Smooth muscle cell (in vitro differentiated cells): ENCODE data around the gene ATXN7L1. TPM values are rescaled to one million over a fixed set of nuclear protein-coding genes. Genes with fewer than 3 reads are reported as not detected.

Source experiments
- DNase-seq: peaks from one replicate; lab custom pipeline; 2025; ENCODE audit not compliant: unreplicated experiment; lab: John Stamatoyannopoulos, UW
- H2AFZ ChIP-seq: fragments of 200-600 bp; sonication (generic); 2 replicates; pipeline ENCODE4 v1.6.0; 2016; ENCODE audit warnings: antibody characterized with exemption, low read depth, mild to moderate bottlenecking
- H3F3A ChIP-seq: fragments of 200-600 bp; sonication (generic); 2 replicates; pipeline ENCODE4 v1.6.0; 2017; ENCODE audit warnings: antibody characterized with exemption, low read depth
- H3K27ac ChIP-seq: fragments of 200-600 bp; sonication (generic); 2 replicates; pipeline ENCODE4 v1.5.1; 2016; ENCODE audit warnings: low read depth, mild to moderate bottlenecking
- H3K27me3 ChIP-seq: fragments of 200-600 bp; sonication (generic); 2 replicates; pipeline ENCODE4 v1.6.1; 2016; ENCODE audit warnings: low read depth, mild to moderate bottlenecking
- H3K36me3 ChIP-seq: fragments of 200-600 bp; sonication (generic); 2 replicates; pipeline ENCODE4 v1.5.1; 2016; ENCODE audit warnings: low read depth
- H3K4me1 ChIP-seq: fragments of 200-600 bp; sonication (generic); 2 replicates; pipeline ENCODE4 v1.5.1; 2016; ENCODE audit warnings: low read depth
- H3K4me2 ChIP-seq: fragments of 200-600 bp; sonication (generic); 2 replicates; pipeline ENCODE4 v1.6.0; 2016; ENCODE audit warnings: mild to moderate bottlenecking
- H3K4me3 ChIP-seq: fragments of 200-600 bp; sonication (generic); 2 replicates; pipeline ENCODE4 v1.5.1; 2016; ENCODE audit warnings: mild to moderate bottlenecking
- H3K79me2 ChIP-seq: fragments of 200-600 bp; sonication (generic); 2 replicates; pipeline ENCODE4 v1.6.0; 2016; ENCODE audit warnings: low read depth, mild to moderate bottlenecking
- H3K9ac ChIP-seq: fragments of 200-600 bp; sonication (generic); 2 replicates; pipeline ENCODE4 v1.6.0; 2016; ENCODE audit warnings: low read depth
- H3K9me3 ChIP-seq: fragments of 200-600 bp; sonication (generic); replicated peaks from 2 replicates; pipeline ENCODE4 v1.5.1; 2016; ENCODE audit warnings: low read depth
- H4K20me1 ChIP-seq: fragments of 200-600 bp; sonication (generic); 2 replicates; pipeline ENCODE4 v1.6.0; 2016; ENCODE audit warnings: low read depth
- WGBS: methylation state at CpG from one replicate; pipeline ENCODE4 v1.1.7; 2016; ENCODE audit warnings: low lambda C conversion rate; 5-methylcytosine and 5-hydroxymethylcytosine counted together
- polyA plus RNA-seq: library from polyadenylated mRNA; unstranded; fragments of >200 nt; fragmentation: Nextera tagmentation; extraction: Ambion mirVana; gene quantifications from 2 replicates; pipeline ENCODE4 v1.2.1, GENCODE V29; 2016
- total RNA-seq: library from RNA; depleted of rRNA; stranded (reverse); fragments of >200 nt; gene quantifications from 2 replicates; pipeline ENCODE4 v1.2.3, GENCODE V29; 2014
- TF ChIP-seq, protein P1 (sequence below): fragments of 200-600 bp; sonication (generic); IDR thresholded peaks from 2 replicates; pipeline ENCODE4 v1.5.1; 2017; ENCODE audit warnings: borderline replicate concordance, mild to moderate bottlenecking, antibody characterized with exemption; ENCODE audit not compliant: insufficient read depth, poor library complexity, severe bottlenecking

The ATXN7L1 gene
- total and polyA plus RNA-seq, 2 experiments from 2014 or later: 3.3 to 4.4 TPM

- H3K9ac ChIP-seq: no peak overlapping the region
- peak overlapping the region; percentile 99 for H2AFZ ChIP-seq
- TF ChIP-seq, protein P1, sequence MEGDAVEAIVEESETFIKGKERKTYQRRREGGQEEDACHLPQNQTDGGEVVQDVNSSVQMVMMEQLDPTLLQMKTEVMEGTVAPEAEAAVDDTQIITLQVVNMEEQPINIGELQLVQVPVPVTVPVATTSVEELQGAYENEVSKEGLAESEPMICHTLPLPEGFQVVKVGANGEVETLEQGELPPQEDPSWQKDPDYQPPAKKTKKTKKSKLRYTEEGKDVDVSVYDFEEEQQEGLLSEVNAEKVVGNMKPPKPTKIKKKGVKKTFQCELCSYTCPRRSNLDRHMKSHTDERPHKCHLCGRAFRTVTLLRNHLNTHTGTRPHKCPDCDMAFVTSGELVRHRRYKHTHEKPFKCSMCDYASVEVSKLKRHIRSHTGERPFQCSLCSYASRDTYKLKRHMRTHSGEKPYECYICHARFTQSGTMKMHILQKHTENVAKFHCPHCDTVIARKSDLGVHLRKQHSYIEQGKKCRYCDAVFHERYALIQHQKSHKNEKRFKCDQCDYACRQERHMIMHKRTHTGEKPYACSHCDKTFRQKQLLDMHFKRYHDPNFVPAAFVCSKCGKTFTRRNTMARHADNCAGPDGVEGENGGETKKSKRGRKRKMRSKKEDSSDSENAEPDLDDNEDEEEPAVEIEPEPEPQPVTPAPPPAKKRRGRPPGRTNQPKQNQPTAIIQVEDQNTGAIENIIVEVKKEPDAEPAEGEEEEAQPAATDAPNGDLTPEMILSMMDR: no peak
- no peak overlapping the region for H3K27ac ChIP-seq
- H3K4me1 ChIP-seq: peaks cover 8% of the 10 kb centered on the region
- 40% methylated on average over 10 of the region's 10 CpGs for WGBS
- no peaks in the 10 kb centered on the region for H3K36me3 ChIP-seq
- H3F3A ChIP-seq: no peaks in the 10 kb centered on the region
- no peaks in the 10 kb centered on the region for H4K20me1 ChIP-seq
- H3K4me2 ChIP-seq: peak overlapping the region; percentile 100
- peak overlapping the region; percentile 91 for H3K4me3 ChIP-seq
- no peaks in the 10 kb centered on the region for H3K27me3 ChIP-seq
- DNase-seq: no peak
- H3K9me3 ChIP-seq: no peaks in the 10 kb centered on the region
- H3K79me2 ChIP-seq: peaks cover 15% of the 10 kb centered on the region
Measured at GRCh38 chr7:105877736-105878135, 1.3 kb upstream of the ATXN7L1 start.

- H3K4me1 ChIP-seq: peaks cover 8% of the 10 kb centered on the region
- 2% methylated on average over 39 of the region's 42 CpGs for WGBS
- H3K4me2 ChIP-seq: peak overlapping the region; percentile 100
- DNase-seq: peak; percentile 39
- H3F3A ChIP-seq: no peaks in the 10 kb centered on the region
- no peaks in the 10 kb centered on the region for H3K9me3 ChIP-seq
- no peak overlapping the region for H3K9ac ChIP-seq
- no peak overlapping the region for H3K27ac ChIP-seq
- H3K36me3 ChIP-seq: no peaks in the 10 kb centered on the region
- H3K79me2 ChIP-seq: peaks cover 15% of the 10 kb centered on the region
- TF ChIP-seq, protein P1: no peak
- no peaks in the 10 kb centered on the region for H3K27me3 ChIP-seq
- peak overlapping the region; percentile 99 for H2AFZ ChIP-seq
- H3K4me3 ChIP-seq: peak overlapping the region; percentile 91
- H4K20me1 ChIP-seq: no peaks in the 10 kb centered on the region
Measured at GRCh38 chr7:105876964-105877601, 684 bp upstream of the ATXN7L1 start.

DNA sequence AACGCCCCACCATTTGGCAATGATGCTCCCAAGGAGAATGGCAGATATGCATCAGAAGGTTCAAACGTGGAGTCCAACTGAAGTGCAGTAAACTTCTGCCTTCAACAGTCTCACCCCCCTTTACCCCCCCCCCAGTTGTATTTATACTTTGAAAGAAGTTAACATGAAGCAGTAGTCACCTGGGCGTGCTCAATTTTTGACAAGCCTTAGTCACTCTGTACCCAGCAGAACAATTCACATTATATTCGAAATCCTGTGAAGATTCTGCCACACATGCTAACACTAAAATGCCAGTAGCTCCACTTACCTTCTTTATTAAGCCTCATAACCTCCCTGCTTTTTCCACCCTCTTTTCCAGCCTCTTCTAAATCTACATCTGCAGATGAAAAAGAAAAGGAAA lies 894 bp downstream of the ATXN7L1 start:
- TF ChIP-seq, protein P1: no peak
- Histone ChIP-seq H3K27me3 (no peaks in the 10 kb centered on the region), H3F3A (no peaks in the 10 kb centered on the region), H4K20me1 (no peaks in the 10 kb centered on the region), H3K36me3 (no peaks in the 10 kb centered on the region), H3K9me3 (no peaks in the 10 kb centered on the region), H3K4me2 (peak overlapping the region; percentile 95), H3K4me1 (peaks cover 8% of the 10 kb centered on the region), H2AFZ (peak overlapping the region; percentile 100), H3K4me3 (peak overlapping the region; percentile 91), H3K27ac (no peak overlapping the region), H3K9ac (peak overlapping the region; percentile 98), H3K79me2 (peaks cover 15% of the 10 kb centered on the region)
- no peak for DNase-seq
- WGBS: 60% methylated on average over 4 of the region's 4 CpGs

- no peaks in the 10 kb centered on the region for H3K36me3 ChIP-seq
- H3F3A ChIP-seq: no peaks in the 10 kb centered on the region
- TF ChIP-seq, protein P1: no peak
- no peak overlapping the region for H3K4me3 ChIP-seq
- no peak for DNase-seq
- peaks cover 15% of the 10 kb centered on the region for H3K79me2 ChIP-seq
- no peak overlapping the region for H2AFZ ChIP-seq
- no peak overlapping the region for H3K9ac ChIP-seq
- no peaks in the 10 kb centered on the region for H4K20me1 ChIP-seq
- H3K4me1 ChIP-seq: peaks cover 8% of the 10 kb centered on the region
- H3K27me3 ChIP-seq: no peaks in the 10 kb centered on the region
- 98% methylated on average over 6 of the region's 6 CpGs for WGBS
- H3K27ac ChIP-seq: no peak overlapping the region
- no peaks in the 10 kb centered on the region for H3K9me3 ChIP-seq
- H3K4me2 ChIP-seq: no peak overlapping the region
Measured at GRCh38 chr7:105874055-105874454, 2.3 kb downstream of the ATXN7L1 start.
